Heart left ventricle (tissue), 16 donors: ENCODE data around the gene SLC35G6. TPM values are rescaled to one million over a fixed set of nuclear protein-coding genes. Genes with fewer than 3 reads are reported as not detected.
A peak's percentile ranks its signal among the peaks of the same experiment; 100 is the strongest.
"Not testable (repeated sequence)": the region's sequence is repeated elsewhere in the genome, so short reads cannot be mapped to it uniquely, and the experiment has no call there.

Experiments used
- ATAC-seq, 4 donors: fragments of 200-7000 bp; cut with Tn5 transposase; one replicate each; pipeline ENCODE4 v1.9.1; 2020 to 2022; ENCODE audit warnings: moderate library complexity in 4 of 4, mild to moderate bottlenecking in 3 of 4, moderate number of reproducible peaks in 1 of 4
- DNase-seq, 5 donors: peaks; one replicate each; pipeline ENCODE4 v3.0.0-alpha.2; 2020
- H3K27ac ChIP-seq, 12 donors: fragments of 200-600 bp; sonication (generic) in 4 of 12; one replicate each; pipeline versions ENCODE4 v1.5.0 to v1.8.0; 2016 to 2022; ENCODE audit warnings: mild to moderate bottlenecking in 2 of 12
- H3K27me3 ChIP-seq, 9 donors: fragments of 200-600 bp; sonication (generic) in 2 of 9; one replicate each; pipeline versions ENCODE4 v1.5.1 to v1.8.0; 2016 to 2022; ENCODE audit warnings: mild to moderate bottlenecking in 3 of 9
- H3K36me3 ChIP-seq, 9 donors: fragments of 200-600 bp; sonication (generic) in 2 of 9; one replicate each; pipeline versions ENCODE4 v1.5.0 to v1.8.0; 2018 to 2022; ENCODE audit warnings: mild to moderate bottlenecking in 2 of 9
- H3K4me1 ChIP-seq, 12 donors: fragments of 200-600 bp; sonication (generic) in 4 of 12; one replicate each; pipeline versions ENCODE4 v1.5.0 to v1.8.0; 2016 to 2022; ENCODE audit warnings: mild to moderate bottlenecking in 3 of 12
- H3K4me3 ChIP-seq, 12 donors: fragments of 200-600 bp; sonication (generic) in 4 of 12; one replicate each; pipeline versions ENCODE4 v1.5.0 to v1.8.0; 2017 to 2022; ENCODE audit warnings: mild to moderate bottlenecking in 9 of 12, moderate library complexity in 4 of 12
- H3K9me3 ChIP-seq, 12 donors: fragments of 200-600 bp; sonication (generic) in 4 of 12; one replicate each; pipeline versions ENCODE4 v1.5.0 to v1.8.0; 2016 to 2022; ENCODE audit warnings: mild to moderate bottlenecking in 1 of 12
- POLR2A ChIP-seq, 2 donors: fragments of 450-650 bp; IDR thresholded peaks; one replicate each; pipeline ENCODE4 v1.6.1; 2017; ENCODE audit warnings: antibody characterized with exemption in 2 of 2, mild to moderate bottlenecking in 2 of 2, moderate library complexity in 2 of 2
- WGBS, 4 donors: extraction: QIAGEN DNeasy Blood & Tissue Kit in 2 of 4; methylation state at CpG; one replicate each; pipeline versions ENCODE4 v1.1.5 to v1.1.7; 2013 to 2018; 5-methylcytosine and 5-hydroxymethylcytosine counted together
- intact Hi-C, 10 donors: fragments of 100-400 bp; cut with DNase I; formaldehyde crosslinking; loops; one replicate each; pipeline versions ENCODE4 v1.11.1 to v1.14.2; 2022
- polyA plus RNA-seq, 2 donors: library from polyadenylated mRNA; stranded (reverse); fragments of 200-250 nt; gene quantifications; one replicate each; pipeline ENCODE4 v1.2.3, GENCODE V29; 2013
- total RNA-seq, 9 donors: library from RNA; depleted of rRNA in 2 of 9; stranded (reverse); fragments of >200 nt in 2 of 9; fragmentation: NEBNext Ultra II Directional in 3 of 9; extraction: Animal tissue kit (Norgen Biotek cat#: 25700) in 3 of 9; gene quantifications; one replicate each; pipeline versions ENCODE4 v1.1.0 to v1.2.4, GENCODE V29; 2016 to 2023
- TF ChIP-seq, protein P1 (sequence below), 12 donors: fragments of 200-600 bp; sonication (generic) in 4 of 12; IDR thresholded peaks; one replicate each; pipeline versions ENCODE4 v1.5.0 to v1.8.0; 2018 to 2022; ENCODE audit warnings: antibody characterized with exemption in 12 of 12, mild to moderate bottlenecking in 5 of 12
- donor health status: ischemic (EF 13 %, LVEDD 7.1; RV severe dilation, severe dysfunction).
- donor health status: healthy with polysubstance abuse.
- donor health status: DM: no; HTN: yes; CAD: no.
- donor health status: DM: no; HTN: no; CAD: no.
- donor health status: ischemic (EF 25% LVEDD 6.9; RV normal size, moderate dysfunction).
- donor health status: ischemic (EF 25% LVEDD 5.7; RV mildly dilated, moderate dysfunction).
- donor health status: healthy.
- donor health status: DM: yes; HTN: yes; CAD: no.
- donor health status: ischemic (EF 35%, LVEDD 5.7; RV mildly dilated, moderate dysfunction).
- donor health status: nonischemic (EF 11% LVEDD 7.7; RV severe dilation, severe dysfunction).
- donor health status: DM: yes; HTN: yes; CAD: no.
- donor health status: PGD.
- donor health status: ischemic (EF 29% LVEDD 5.4; RV normal size, mild dysfunction).
- donor health status: nonischemic (EF 23%, LVEDD 6.1; RV moderate dilation, normal function).

The SLC35G6 gene
- total and polyA plus RNA-seq, 11 donors, result 0.08 TPM; not detected in 10

DNA sequence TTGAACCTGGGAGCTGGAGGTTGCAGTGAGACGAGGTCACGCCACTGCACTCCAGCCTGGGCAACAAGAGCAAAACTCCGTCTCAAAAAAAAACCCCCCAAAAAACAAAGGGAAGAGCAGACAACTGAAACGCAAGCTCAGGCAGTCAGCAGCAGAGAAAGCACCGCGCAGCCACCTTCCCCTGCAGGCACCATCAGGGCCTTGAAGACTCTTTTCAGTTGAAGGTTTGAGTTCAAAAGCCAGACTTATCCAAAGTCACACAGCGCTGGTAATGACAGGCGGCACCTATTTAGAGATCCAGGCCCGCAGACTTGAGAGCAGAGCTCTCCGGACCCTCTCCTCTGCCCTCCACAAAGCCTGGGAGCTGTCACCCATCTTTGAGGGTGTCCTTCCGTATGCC lies 13.0 kb upstream of the SLC35G6 start:
- Histone ChIP-seq H3K4me1 (peaks cover 5 to 69% (median 43%) of the 10 kb centered on the region in 12 donors), H3K9me3 (no peaks in the 10 kb centered on the region), H3K4me3 (no peak overlapping the region), H3K27ac (peak overlapping the region in 4 of 12 donors; percentile 71 to 84 (median 81)), H3K27me3 (no peaks in the 10 kb centered on the region), H3K36me3 (peaks cover 0 to 37% (median 25%) of the 10 kb centered on the region in 9 donors)
- intact Hi-C loops, result no loop called here
- 86 to 93% (median 89%) methylated on average over 11 of the region's 11 CpGs for WGBS, 4 donors
- TF ChIP-seq POLR2A (IDR thresholded peaks at IDR 0.05), result no peak
- TF ChIP-seq, protein P1, sequence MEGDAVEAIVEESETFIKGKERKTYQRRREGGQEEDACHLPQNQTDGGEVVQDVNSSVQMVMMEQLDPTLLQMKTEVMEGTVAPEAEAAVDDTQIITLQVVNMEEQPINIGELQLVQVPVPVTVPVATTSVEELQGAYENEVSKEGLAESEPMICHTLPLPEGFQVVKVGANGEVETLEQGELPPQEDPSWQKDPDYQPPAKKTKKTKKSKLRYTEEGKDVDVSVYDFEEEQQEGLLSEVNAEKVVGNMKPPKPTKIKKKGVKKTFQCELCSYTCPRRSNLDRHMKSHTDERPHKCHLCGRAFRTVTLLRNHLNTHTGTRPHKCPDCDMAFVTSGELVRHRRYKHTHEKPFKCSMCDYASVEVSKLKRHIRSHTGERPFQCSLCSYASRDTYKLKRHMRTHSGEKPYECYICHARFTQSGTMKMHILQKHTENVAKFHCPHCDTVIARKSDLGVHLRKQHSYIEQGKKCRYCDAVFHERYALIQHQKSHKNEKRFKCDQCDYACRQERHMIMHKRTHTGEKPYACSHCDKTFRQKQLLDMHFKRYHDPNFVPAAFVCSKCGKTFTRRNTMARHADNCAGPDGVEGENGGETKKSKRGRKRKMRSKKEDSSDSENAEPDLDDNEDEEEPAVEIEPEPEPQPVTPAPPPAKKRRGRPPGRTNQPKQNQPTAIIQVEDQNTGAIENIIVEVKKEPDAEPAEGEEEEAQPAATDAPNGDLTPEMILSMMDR (IDR thresholded peaks at IDR 0.05), result no peak
- ATAC-seq, result no peak
- no peak for DNase-seq

DNA sequence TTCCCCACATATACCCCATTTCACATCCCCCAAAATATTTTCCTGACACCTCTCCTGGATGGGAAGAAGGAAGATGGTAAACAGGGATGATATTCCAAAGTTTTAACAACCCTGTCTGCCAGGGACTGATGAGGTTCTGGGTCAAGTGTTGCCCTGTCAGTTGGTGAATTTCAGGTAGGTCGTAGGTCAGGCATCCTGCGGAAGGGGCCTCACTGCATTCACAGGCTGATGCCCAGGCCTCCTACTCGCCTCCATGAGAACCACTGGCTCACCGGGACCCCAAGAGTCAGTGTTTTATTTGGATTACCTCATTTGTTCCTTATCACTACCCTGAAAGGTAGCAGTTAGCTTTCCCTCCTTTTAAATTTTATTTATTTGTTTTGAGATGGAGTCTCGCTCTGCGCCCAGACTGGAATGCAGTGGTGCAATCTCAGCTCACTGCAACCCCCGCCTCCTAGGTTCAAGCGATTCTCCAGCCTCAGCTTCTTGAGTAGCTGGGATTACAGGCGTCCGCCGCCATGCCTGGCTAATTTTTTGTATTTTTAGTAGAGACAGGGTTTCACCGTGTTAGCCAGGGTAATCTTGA lies 12.3 kb upstream of the SLC35G6 start:
- DNase-seq, result no peak
- Histone ChIP-seq H3K9me3 (no peaks in the 10 kb centered on the region), H3K4me1 (peaks cover 5 to 70% (median 43%) of the 10 kb centered on the region in 12 donors), H3K27ac (peak overlapping the region in 1 of 12 donors; percentile 81), H3K27me3 (no peaks in the 10 kb centered on the region), H3K4me3 (no peak overlapping the region), H3K36me3 (peaks cover 0 to 31% (median 19%) of the 10 kb centered on the region in 9 donors)
- intact Hi-C loops, result no loop called here
- TF ChIP-seq POLR2A (IDR thresholded peaks at IDR 0.05), result no peak
- TF ChIP-seq, protein P1 (IDR thresholded peaks at IDR 0.05), result no peak
- 80 to 91% (median 83%) methylated on average over 12 of the region's 12 CpGs for WGBS, 4 donors
- ATAC-seq, result no peak

GRCh38 chr17:7469843-7470242 lies 11.4 kb upstream of the SLC35G6 start:
- ATAC-seq, H3K4me3 ChIP-seq, H3K9me3 ChIP-seq, DNase-seq, H3K27me3 ChIP-seq, intact Hi-C loops: not testable (repeated sequence)
- H3K4me1 ChIP-seq, result peaks cover 5 to 80% (median 48%) of the 10 kb centered on the region in 12 donors
- peak overlapping the region in 1 of 12 donors; percentile 9 for H3K27ac ChIP-seq
- peaks cover 0 to 23% (median 12%) of the 10 kb centered on the region in 9 donors for H3K36me3 ChIP-seq
- WGBS, 4 donors, result 91 to 94% (median 93%) methylated on average over 12 of the region's 12 CpGs

GRCh38 chr17:7470457-7470973 lies 10.7 kb upstream of the SLC35G6 start:
- peaks cover 5 to 86% (median 54%) of the 10 kb centered on the region in 12 donors for H3K4me1 ChIP-seq
- intact Hi-C loops, H3K4me3 ChIP-seq, H3K9me3 ChIP-seq, ATAC-seq, H3K27me3 ChIP-seq, DNase-seq: not testable (repeated sequence)
- H3K27ac ChIP-seq, result peak overlapping the region in 4 of 12 donors; percentile 2 to 39 (median 34)
- H3K36me3 ChIP-seq, result peaks cover 0 to 18% (median 9%) of the 10 kb centered on the region in 9 donors
- WGBS, 4 donors, result 68 to 70% (median 69%) methylated on average over 8 of the region's 8 CpGs

DNA sequence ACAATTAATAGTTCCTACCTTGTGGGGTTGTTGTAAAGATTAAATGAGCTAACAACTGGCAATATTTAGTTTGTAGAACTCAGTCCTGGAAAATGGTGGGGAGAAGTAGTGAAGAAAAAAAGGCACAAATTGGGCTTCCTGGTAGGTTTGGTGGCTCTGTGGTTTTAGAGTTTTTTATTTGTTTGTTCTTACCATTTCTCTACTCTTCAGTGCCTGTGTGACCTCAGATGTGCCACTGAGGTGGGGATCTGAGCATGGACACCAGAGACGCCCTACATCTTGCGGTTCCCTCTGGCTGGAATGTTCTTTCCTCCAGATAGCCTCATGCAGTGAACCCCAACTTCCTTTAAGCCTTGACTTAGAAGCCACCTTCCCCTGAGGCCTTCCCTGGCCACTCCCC lies 9.5 kb upstream of the SLC35G6 start:
- no peak for TF ChIP-seq POLR2A (IDR thresholded peaks at IDR 0.05)
- TF ChIP-seq, protein P1 (IDR thresholded peaks at IDR 0.05), result no peak
- 70 to 80% (median 77%) methylated on average over 2 of the region's 2 CpGs for WGBS, 4 donors
- DNase-seq (no peak), ATAC-seq (no peak)
- Histone ChIP-seq H3K9me3 (no peaks in the 10 kb centered on the region), H3K4me3 (no peak overlapping the region), H3K27ac (peak overlapping the region in 2 of 12 donors; percentile 5 to 24), H3K27me3 (no peaks in the 10 kb centered on the region), H3K4me1 (peaks cover 2 to 87% (median 55%) of the 10 kb centered on the region in 12 donors), H3K36me3 (peaks cover 0 to 6% (median 0%) of the 10 kb centered on the region in 9 donors)
- intact Hi-C loops, result no loop called here

GRCh38 chr17:7474767-7475166 lies 6.5 kb upstream of the SLC35G6 start:
- peaks cover 7 to 77% (median 54%) of the 10 kb centered on the region in 12 donors for H3K4me1 ChIP-seq
- not testable (repeated sequence) for H3K4me3 ChIP-seq, H3K27me3 ChIP-seq, ATAC-seq, H3K36me3 ChIP-seq, DNase-seq, H3K9me3 ChIP-seq
- whole genome bisulfite sequencing, 4 donors, result 83 to 94% (median 90%) methylated on average over 8 of the region's 8 CpGs
- H3K27ac ChIP-seq, result peak overlapping the region in 9 of 12 donors; percentile 73 to 100 (median 100)
- intact Hi-C loops, result loop anchor here in 3 of 10 donors (5.0 kb wide), 1 partner anchor 32 kb away; no protein-coding TSS in a partner anchor
